HG02571 (cell line): ENCODE results near the gene PBX1.

ENCODE experiments used
- ATAC-seq: cut with Tn5 transposase; IDR thresholded peaks from one replicate; pipeline ENCODE4 v1.9.1; 2021; ENCODE audit warnings: mild to moderate bottlenecking, moderate library complexity; ENCODE audit not compliant: unreplicated experiment

Gene PBX1

GRCh38 chr1:164716992-164717703, 158.2 kb downstream of the PBX1 start:
- ATAC-seq = no peak

- no peak for ATAC-seq
Measured at GRCh38 chr1:164718821-164719220, 159.8 kb downstream of the PBX1 start.

- ATAC-seq = no peak
Measured at GRCh38 chr1:164719676-164720439, 160.9 kb downstream of the PBX1 start.

GRCh38 chr1:164720440-164721227, 161.7 kb downstream of the PBX1 start:
- ATAC-seq = no peak

GRCh38 chr1:164721228-164721496, 162.2 kb downstream of the PBX1 start:
- ATAC-seq = no peak

- no peak for ATAC-seq
Measured at GRCh38 chr1:164723296-164723798, 164.4 kb downstream of the PBX1 start.

- ATAC-seq = no peak
Measured at GRCh38 chr1:164725401-164725800, 166.4 kb downstream of the PBX1 start.

GRCh38 chr1:164726235-164726634, 167.3 kb downstream of the PBX1 start:
- ATAC-seq = no peak

GRCh38 chr1:164728719-164729118, 169.7 kb downstream of the PBX1 start:
- ATAC-seq = no peak

GRCh38 chr1:164731161-164731876, 172.3 kb downstream of the PBX1 start:
- no peak for ATAC-seq

GRCh38 chr1:164733070-164733469, 174.1 kb downstream of the PBX1 start:
- no peak for ATAC-seq

- ATAC-seq = no peak
Measured at GRCh38 chr1:164733734-164734133, 174.8 kb downstream of the PBX1 start.

GRCh38 chr1:164735315-164736052, 176.5 kb downstream of the PBX1 start:
- ATAC-seq = no peak

- no peak for ATAC-seq
Measured at GRCh38 chr1:164736137-164736536, 177.2 kb downstream of the PBX1 start.

- no peak for ATAC-seq
Measured at GRCh38 chr1:164739189-164739588, 180.2 kb downstream of the PBX1 start.

GRCh38 chr1:164740000-164740526, 181.1 kb downstream of the PBX1 start:
- ATAC-seq = no peak

GRCh38 chr1:164742745-164743144, 183.8 kb downstream of the PBX1 start:
- no peak for ATAC-seq

GRCh38 chr1:164743976-164744375, 185.0 kb downstream of the PBX1 start:
- no peak for ATAC-seq

- ATAC-seq = no peak
Measured at GRCh38 chr1:164745736-164746135, 186.8 kb downstream of the PBX1 start.

GRCh38 chr1:164746632-164747031, 187.6 kb downstream of the PBX1 start:
- ATAC-seq = no peak
